GM20431 (cell line): ENCODE data around the gene IL3RA.
"Not testable (repeated sequence)": the region's sequence is repeated elsewhere in the genome, so short reads cannot be mapped to it uniquely, and the experiment has no call there.

Experiments
- in situ Hi-C: fragments of 300-500 bp; cut with MseI, MboI; formaldehyde crosslinking; loops from one replicate; pipeline ENCODE4 v1.15.0; 2020; ENCODE audit warnings: low sequenced_read_pairs; ENCODE audit not compliant: unreplicated experiment

The IL3RA gene

DNA sequence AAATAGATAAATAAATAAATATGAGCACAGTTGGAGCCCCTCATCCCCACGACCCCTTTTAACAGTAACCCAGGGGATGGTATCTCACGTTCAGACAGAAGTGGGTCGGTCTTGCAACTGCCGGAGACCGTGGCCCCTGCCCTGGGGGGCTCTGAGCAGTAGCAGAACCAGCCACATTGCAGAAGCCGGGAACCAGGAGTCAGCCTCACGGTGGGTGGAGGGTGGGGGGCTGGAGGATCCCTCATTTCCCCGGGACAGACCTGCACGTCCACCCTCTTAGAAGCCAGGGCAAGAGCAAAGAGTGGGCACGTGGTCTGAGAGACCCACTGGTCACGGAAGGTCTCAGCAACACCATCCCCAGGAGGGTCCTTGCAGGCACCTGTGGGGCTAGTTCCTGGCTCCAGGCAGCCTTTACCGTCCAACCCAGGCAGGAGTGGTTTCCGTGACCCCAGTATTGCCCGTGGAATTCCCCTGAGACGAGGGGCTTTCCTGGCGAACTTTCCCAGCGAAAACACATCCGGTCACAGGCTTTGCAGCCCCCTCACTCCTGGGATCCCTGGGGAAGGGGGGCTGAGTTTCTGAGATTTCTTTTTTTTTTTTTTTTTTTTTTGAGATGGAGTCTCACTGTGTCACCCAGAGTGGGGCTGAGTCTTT, 8.8 kb upstream of the IL3RA start:
- in situ Hi-C loops: no loop called here

DNA sequence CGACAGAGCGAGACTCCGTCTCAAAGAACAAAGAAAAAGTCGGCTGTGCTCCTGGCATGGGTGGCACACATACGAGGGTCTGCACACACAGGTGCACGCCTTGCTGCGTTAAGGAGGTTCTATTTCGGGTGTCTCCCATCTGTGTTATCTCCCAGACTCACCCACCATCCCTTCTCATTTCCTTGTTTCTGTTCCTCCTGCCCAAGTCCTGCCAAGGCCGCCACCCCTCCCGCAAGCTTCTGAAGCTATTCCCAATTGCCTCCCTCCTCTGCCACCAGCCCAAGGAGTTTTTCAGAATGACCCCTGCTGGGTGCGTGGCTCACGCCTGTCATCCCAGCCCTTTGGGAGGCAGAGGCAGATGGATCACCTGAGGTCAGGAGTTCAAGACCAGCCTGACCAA, 6.0 kb upstream of the IL3RA start:
- in situ Hi-C loops: no loop called here

DNA sequence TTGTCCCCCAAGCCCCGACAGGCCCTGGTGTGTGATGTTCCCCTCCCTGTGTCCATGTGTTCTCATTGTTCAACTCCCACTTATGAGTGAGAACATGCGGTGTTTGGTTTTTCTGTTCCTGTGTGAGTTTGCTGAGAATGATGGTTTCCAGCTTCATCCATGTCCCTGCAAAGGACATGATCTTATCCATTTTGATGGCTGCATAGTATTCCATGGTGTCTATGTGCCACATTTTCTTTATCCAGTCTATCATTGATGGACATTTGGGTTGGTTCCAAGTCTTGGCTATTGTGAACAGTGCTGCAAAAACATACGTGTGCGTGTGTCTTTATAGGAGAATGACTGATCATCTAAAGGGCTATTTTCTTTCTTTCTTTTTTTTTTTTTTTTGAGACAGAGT, 4.2 kb upstream of the IL3RA start:
- in situ Hi-C loops: not testable (repeated sequence)

DNA sequence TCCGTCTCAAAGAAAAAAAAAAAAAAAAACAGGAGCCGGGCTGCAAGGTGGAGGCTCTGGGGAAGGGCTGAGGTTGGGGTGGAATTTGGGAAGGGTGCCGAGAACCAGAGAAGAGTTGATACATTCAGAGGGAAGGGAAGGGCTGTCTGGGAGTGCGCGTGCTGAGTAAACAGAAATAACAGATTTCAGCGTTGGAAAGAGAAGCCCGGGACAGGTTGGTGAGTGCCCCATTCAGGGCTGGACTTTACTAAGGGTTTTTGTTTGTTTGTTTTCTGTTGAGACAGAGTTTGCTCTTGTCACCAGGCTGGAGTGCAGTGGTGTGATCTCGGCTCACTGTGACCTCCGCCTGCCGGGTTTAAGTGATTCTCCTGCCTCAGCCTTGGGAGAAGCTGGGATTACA, 1.7 kb upstream of the IL3RA start:
- in situ Hi-C loops: no loop called here

DNA sequence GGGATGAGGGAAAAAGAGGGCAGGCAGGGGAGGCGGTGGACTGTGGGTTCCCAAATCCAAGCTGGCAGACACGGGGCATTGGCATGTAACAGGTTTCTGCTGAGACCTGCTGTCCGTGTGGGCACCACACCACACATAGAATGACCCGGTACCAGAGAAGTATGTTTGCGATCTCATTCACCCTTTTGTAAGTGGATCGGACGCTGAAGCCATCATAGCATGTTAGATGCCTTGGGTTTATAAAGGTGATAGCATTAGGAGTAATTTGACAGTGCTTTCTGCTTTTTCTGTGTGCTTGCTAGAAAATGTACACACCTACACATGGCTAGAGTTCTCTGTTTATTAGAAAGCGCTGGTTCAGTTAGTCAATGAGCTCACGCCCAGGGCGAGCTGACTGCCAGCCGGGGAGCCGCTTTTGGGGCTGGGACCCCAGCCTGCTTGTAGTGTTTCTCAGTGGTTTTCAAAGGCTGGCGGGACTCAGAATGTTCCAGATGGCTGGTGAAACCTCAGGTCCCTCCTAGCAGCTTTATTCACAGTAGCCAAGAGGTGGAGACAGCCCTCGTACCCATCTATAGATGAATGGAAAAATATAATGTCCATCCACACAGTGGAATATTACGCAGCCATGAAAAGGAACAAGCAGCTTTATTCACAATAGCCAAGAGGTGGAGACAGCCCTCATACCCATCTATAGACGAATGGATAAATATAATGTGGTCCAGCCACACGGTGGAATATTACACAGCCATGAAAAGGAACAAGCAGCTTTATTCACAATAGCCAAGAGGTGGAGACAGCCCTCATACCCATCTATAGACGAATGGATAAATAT, 579 bp downstream of the IL3RA start:
- in situ Hi-C loops: no loop called here

DNA sequence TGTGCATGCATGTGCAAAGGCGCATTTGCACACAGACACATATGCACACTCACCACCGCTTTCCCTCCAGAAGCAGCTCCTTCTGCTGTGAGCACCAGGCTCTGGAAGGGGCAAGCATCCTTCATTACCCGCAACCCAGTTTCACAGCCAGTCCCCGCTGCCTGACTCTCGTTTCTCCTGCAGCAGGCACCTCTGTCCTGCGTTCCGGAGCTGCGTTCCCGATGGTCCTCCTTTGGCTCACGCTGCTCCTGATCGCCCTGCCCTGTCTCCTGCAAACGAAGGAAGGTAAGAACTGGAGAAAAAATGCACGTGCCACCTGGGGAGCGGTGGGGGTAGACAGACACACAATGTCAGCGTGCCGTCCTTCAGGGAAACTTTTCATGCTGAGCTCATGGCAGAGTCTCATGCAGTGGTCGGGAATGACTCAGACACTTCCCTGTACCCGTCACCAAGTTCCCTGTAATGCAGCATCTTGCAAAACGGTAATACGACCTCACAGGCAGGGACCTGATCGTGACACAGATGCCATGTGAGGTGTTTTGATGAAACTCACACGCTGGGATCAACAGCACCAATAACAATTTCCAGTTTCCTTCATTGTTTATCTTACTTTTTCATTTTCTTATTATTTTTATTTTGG, 5.1 kb downstream of the IL3RA start:
- in situ Hi-C loops: no loop called here

DNA sequence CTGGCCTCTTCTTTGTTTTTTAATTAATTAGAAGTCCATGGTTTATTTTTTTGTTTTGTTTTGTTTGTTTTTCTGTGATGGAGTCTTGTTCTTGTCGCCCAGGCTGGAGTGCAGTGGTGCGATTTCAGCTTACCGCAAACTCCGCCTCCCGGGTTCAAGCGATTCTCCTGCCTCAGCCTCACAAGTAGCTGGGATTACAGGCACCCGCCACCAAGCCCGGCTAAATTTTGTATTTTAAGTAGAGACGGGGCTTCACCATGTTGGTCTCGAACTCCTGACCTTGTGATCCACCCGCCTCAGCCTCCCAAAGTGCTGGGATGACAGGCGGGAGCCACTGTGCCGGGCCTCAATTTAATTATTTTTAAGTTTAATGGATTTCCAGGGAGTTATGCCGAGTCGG, 13.0 kb downstream of the IL3RA start:
- in situ Hi-C loops: not testable (repeated sequence)

DNA sequence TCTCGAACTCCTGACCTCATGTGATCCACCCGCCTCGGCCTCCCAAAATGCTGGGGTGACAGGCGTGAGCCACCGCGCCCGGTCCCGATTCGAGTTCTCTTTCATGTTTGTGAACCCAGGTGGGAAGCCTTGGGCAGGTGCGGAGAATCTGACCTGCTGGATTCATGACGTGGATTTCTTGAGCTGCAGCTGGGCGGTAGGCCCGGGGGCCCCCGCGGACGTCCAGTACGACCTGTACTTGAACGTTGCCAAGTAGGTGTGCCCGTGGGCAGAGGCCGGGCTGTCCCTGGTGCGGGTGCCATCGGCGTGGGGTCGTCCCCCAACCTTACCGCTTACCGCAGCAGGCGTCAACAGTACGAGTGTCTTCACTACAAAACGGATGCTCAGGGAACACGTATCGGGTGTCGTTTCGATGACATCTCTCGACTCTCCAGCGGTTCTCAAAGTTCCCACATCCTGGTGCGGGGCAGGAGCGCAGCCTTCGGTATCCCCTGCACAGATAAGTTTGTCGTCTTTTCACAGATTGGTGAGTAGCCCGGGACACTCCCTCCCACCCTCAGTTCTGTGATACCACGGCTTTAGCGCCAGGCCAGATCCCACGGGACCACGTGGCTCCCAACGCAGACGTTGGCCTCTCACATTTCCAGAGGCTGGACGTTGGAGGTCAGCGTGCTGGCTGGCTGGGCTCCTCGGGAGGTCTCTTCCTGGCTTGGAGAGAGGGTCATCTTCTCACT, 15.6 kb downstream of the IL3RA start:
- in situ Hi-C loops: no loop called here

DNA sequence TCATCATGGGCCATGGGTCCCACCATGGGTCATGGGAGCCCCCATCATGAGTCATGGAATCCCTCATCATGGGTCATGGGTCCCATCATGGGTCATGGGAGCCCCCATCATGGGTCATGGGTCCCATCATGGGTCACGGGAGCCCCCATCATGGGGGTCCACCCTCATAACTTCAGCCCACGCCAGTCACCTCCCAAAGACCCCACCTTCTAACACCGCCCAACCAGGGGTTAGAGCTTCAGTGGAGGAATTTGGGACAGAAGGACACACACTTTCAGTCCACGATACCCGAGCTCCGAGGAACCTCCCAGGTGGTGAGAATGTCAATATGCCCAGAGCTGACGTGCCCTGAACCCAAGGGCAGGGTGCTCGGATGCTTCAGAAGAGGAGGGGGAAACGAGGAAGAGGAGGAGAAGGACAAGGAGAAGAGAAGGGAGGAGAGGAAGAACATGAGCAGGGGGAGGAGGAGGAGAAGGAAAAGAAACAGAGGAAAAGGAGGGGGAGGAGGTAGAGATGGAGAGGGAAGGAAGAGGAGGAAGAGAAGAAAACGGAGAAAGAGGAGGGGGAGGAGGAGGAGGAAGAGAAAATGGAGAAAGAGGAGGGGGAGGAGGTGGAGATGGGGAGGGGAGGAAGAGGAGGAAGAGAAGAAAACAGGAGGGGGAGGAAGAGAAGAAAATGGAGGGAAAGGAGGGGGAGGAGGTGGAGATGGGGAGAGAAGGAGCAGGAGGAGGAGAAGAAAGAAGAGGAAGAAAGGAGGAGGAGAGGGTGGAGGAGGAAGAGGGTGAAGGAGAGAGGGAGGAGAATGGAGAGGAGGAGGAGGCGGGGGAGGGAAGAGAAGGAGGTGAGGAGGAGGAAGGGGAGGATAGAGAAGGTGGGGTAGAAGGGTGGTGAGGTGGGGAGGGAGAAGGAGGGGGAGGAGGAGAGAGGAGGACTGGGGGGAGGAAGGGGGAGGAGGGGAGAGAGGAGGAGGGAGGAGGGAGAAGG, 17.7 kb downstream of the IL3RA start:
- in situ Hi-C loops: no loop called here

DNA sequence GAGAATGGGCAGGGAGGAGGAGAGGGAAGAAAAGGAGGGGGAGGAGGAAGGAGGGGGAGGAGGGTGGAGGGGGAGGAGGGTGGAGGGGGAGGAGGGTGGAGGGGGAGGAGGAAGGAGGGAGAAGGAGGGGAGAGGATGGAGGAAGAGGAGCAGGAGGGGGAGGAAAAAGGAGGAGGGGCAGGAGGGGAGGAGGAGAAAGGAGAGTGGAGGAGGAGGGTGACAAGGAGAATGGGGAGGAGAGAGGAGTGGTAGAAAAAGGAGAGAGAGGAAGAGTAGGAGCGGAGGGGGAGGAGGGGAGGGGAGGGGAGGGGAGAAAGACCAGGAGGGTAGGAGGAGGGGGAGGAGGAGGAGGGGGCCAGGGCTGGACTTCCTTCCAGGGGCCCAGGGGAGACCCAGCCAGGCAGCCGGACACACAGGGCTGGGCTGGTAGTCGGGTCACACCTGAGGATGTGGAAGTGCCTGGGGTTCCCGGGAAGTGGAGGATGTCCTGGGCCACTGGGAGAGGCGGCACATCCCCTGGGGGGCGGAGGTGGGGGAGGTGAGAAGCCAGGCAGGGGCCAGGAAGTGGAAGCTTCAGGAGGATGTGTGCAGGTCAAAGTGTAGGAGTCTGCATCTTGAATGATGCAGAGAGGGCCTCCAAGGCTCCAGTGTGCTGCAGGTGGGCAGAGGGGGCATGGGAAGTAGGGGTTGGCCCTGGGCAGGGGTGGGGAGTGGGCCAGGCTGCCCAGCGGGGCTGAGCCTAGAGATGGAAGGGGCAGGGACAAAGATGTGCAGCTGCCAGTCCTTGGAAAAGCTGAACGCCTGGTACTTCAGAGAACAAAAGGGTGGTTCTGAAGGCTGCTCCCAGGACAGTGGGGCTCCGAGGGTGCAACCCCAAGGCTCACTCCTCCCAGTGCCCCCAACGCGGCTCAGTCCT, 18.8 kb downstream of the IL3RA start:
- in situ Hi-C loops: no loop called here

DNA sequence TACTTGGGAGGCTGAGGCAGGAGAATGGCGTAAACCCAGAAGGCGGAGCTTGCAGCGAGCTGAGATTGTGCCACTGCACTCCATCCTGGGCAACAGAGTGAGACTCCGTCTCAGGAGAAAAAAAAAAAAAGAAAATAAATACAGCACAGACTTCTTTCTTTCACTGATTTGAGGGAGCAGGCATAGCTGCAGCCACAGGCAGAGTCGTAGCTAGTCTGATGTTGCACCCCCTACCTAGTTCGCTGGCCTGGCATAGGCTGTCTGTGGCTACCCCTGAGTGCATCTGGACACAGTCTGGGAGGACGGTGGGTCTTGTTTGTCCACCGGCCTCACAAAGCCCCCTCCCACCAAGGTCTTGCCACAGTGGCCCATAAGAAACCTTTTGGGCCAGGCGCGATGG, 21.4 kb downstream of the IL3RA start:
- in situ Hi-C loops: no loop called here

DNA sequence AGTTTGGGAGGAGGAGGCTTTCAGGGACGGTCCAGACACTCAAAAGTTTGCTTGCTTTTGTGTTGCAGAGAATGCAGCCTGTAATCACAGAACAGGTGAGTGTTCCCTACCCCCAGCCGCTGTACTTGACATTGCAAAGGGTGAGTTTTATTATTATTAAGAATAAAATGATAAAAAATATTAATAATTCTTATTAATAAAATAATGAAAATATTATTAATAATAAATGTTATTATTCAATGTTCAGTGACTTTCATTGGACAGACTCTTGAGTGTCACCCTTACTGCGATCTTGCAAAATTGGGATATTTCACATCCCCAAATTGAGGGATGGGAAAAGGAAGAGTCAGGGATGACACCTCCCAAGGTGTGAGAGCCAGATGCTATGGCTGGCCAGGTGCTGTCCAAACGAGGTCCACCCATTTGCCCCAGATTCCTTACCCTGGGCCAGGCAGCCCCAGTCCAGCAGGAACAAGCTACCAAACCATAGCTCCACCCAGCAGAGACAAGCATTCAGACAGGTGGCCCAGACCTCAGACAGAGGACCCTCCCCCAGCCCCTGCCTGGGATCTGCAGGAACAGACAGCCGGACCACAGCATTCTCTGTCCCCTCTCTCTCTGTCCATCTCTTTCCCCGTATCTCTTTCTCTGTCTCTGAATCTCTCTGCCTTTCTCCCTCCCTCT, 22.4 kb downstream of the IL3RA start:
- in situ Hi-C loops: no loop called here

DNA sequence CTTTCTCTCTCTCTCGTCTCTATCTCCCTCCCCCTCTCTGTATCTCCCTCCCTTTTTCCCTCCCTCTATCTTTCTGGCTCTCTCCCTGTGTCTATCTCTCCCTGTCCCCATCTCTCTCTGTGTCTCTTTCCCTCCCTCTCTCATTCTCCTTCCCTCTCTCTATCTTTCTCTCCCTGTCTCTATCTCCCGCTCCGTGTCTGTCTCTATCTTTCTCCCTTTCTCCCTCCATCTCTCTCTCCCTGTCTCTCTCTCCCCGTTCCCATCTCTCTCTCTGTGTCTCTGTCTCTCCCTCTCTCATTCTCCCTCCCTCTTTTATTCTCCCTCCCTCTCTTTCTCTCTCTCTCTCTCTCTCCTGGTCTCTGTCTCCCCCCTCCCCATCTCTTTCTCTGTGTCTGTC, 22.9 kb downstream of the IL3RA start:
- in situ Hi-C loops: no loop called here

DNA sequence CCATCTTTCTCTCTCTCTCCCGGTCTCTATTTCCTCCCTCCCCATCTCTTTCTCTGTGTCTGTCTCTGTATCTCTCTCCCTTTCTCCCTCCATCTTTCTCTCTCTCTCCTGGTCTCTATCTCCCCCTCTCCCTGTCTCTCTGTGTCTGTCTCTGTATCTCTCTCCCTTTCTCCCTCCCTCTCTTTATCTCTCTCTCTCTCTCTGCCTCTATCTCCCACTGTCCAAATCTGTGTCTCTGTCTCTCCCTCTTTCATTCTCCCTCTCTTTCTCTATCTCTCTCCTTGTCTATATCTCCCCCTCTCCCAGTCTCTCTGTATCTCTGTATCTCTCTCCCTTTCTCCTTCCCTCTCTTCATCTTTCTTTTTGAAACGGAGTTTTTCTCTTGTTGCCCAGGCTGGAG, 23.6 kb downstream of the IL3RA start:
- in situ Hi-C loops: no loop called here

DNA sequence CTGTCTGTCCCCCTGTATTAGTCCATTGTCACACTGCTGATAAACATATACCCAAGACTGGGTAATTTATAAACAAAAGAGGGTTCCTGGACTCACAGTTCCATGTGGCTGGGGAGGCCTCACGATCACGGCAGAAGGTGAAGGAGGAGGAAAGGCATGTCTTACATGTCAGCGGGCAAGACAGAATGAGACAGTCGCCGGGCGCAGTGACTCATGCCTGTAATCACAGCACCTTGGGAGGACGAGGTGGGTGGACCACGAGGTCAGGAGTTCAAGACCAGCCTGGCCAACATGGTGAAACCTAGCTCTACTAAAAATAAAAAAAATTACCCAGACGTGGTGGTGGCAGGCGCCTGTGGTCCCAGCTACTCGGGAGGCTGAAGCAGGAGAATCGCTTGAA, 24.7 kb downstream of the IL3RA start:
- in situ Hi-C loops: no loop called here

DNA sequence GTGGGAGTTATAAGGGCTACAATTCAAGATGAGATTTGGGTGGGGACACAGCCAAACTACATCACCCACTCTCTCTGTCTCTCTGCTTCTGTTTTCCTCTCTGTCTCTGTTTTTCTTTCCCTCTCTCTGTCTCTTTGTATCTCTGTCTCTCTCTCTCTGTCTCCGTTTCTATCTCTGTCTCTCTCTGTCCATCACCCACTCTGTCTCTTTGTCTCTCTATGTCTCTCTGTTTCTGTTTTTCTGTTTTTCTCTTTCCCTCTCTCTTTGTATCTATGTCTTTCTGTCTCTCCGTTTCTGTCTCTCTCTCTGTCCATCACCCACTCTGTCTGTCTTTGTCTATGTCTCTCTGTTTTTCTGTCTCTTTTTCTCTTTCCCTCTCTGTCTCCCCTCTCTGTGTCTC, 25.3 kb downstream of the IL3RA start:
- in situ Hi-C loops: no loop called here

DNA sequence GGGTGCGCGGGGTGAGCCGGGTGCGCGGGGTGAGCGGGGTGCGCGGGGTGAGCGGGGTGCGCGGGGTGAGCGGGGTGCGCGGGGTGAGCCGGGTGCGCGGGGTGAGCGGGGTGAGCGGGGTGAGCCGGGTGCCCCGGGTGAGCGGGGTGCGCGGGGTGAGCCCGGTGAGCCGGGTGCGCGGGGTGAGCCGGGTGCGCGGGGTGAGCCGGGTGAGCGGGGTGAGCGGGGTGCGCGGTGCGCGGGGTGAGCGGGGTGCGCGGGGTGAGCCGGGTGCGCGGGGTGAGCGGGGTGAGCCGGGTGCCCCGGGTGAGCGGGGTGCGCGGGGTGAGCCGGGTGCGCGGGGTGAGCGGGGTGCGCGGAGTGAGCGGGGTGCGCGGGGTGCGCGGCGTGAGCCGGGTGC, 29.8 kb downstream of the IL3RA start:
- in situ Hi-C loops: not testable (repeated sequence)

DNA sequence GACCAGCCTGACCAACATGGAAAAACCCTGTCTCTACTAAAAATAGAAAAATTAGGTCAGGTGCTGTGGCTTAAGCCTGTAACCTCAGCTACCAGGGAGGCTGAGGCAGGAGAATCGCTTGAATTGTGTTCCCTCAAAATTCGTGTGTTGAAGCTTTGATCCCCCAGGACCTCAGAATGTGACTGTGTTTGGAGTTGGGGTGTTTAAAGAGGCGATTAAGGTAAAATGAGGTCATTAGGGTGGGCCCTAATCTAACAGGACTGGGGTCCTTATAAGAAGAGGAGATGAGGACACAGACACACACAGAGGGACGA, 31.8 kb downstream of the IL3RA start:
- in situ Hi-C loops: no loop called here
